ENCODE data around the gene ASIC1. TPM values are rescaled to one million over a fixed set of nuclear protein-coding genes. Genes with fewer than 3 reads are reported as not detected.

Gene ASIC1
- total and polyA plus RNA-seq, 2 experiments from 2014 or later, result 0.76 to 1.5 TPM

DNA sequence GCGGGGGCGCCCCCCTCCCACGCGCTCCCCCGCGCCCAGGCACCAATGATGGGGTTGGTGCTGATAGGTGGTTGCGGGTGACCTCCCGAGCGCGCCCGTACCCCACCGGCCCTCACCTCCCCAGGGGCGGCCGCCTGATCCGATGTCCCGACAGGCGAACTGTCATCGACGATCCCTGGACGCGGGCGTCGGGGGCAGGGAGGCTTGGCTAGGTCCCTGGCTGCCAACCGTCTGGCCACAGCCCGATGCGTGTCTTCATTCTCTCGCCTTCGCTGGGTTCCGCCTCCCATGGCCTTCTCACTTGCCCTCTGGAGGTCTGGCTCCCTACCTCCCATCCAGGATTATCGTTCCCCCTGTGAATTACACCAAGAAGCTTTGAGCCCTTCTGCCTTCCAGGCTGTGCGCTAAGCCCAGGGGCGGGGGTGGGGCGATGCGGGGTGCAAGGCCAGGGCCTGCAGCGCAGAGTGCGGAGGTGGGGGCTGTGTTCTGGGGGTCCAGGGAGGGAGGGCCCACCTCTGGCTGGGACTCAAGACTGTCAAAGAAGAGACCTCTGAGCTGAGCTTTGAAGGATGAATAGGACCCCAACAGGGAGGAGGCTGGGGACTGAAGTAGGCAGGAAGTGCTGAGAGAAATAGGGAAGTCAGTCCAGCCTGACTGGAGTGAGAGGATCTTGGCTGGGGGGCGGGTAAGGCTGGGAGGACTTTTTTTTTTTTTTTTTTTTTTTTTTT is 24.4 kb upstream of the ASIC1 start:
- peak overlapping the region; percentile 84 for H3K4me2 ChIP-seq
- peak overlapping the region; percentile 65 for H3K4me3 ChIP-seq
- H3K4me3 Mint-ChIP-seq, result peak overlapping the region; percentile 76
- peak; percentile 89 for ATAC-seq
- H3F3A ChIP-seq (replicated peaks; ENCODE audit: low read depth), result no peaks in the 10 kb centered on the region
- H3K36me3 Mint-ChIP-seq (ENCODE audit: low read depth), result no peaks in the 10 kb centered on the region
- H2AFZ ChIP-seq, result peak overlapping the region; percentile 96
- no peak overlapping the region for H3K27ac ChIP-seq (ENCODE audit: low read depth)
- no peaks in the 10 kb centered on the region for H3K9me2 ChIP-seq (ENCODE audit: insufficient read depth)
- no peak for TF ChIP-seq EZH2phosphoT487 (IDR thresholded peaks at IDR 0.05; ENCODE audit: unreplicated experiment)
- TF ChIP-seq, protein P1, sequence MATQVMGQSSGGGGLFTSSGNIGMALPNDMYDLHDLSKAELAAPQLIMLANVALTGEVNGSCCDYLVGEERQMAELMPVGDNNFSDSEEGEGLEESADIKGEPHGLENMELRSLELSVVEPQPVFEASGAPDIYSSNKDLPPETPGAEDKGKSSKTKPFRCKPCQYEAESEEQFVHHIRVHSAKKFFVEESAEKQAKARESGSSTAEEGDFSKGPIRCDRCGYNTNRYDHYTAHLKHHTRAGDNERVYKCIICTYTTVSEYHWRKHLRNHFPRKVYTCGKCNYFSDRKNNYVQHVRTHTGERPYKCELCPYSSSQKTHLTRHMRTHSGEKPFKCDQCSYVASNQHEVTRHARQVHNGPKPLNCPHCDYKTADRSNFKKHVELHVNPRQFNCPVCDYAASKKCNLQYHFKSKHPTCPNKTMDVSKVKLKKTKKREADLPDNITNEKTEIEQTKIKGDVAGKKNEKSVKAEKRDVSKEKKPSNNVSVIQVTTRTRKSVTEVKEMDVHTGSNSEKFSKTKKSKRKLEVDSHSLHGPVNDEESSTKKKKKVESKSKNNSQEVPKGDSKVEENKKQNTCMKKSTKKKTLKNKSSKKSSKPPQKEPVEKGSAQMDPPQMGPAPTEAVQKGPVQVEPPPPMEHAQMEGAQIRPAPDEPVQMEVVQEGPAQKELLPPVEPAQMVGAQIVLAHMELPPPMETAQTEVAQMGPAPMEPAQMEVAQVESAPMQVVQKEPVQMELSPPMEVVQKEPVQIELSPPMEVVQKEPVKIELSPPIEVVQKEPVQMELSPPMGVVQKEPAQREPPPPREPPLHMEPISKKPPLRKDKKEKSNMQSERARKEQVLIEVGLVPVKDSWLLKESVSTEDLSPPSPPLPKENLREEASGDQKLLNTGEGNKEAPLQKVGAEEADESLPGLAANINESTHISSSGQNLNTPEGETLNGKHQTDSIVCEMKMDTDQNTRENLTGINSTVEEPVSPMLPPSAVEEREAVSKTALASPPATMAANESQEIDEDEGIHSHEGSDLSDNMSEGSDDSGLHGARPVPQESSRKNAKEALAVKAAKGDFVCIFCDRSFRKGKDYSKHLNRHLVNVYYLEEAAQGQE (IDR thresholded peaks at IDR 0.05; ENCODE audit: unreplicated experiment), result no peak
- no peak for TF ChIP-seq EZH2 (IDR thresholded peaks at IDR 0.05; ENCODE audit: low read depth, unreplicated experiment)
- TF ChIP-seq, protein P2, sequence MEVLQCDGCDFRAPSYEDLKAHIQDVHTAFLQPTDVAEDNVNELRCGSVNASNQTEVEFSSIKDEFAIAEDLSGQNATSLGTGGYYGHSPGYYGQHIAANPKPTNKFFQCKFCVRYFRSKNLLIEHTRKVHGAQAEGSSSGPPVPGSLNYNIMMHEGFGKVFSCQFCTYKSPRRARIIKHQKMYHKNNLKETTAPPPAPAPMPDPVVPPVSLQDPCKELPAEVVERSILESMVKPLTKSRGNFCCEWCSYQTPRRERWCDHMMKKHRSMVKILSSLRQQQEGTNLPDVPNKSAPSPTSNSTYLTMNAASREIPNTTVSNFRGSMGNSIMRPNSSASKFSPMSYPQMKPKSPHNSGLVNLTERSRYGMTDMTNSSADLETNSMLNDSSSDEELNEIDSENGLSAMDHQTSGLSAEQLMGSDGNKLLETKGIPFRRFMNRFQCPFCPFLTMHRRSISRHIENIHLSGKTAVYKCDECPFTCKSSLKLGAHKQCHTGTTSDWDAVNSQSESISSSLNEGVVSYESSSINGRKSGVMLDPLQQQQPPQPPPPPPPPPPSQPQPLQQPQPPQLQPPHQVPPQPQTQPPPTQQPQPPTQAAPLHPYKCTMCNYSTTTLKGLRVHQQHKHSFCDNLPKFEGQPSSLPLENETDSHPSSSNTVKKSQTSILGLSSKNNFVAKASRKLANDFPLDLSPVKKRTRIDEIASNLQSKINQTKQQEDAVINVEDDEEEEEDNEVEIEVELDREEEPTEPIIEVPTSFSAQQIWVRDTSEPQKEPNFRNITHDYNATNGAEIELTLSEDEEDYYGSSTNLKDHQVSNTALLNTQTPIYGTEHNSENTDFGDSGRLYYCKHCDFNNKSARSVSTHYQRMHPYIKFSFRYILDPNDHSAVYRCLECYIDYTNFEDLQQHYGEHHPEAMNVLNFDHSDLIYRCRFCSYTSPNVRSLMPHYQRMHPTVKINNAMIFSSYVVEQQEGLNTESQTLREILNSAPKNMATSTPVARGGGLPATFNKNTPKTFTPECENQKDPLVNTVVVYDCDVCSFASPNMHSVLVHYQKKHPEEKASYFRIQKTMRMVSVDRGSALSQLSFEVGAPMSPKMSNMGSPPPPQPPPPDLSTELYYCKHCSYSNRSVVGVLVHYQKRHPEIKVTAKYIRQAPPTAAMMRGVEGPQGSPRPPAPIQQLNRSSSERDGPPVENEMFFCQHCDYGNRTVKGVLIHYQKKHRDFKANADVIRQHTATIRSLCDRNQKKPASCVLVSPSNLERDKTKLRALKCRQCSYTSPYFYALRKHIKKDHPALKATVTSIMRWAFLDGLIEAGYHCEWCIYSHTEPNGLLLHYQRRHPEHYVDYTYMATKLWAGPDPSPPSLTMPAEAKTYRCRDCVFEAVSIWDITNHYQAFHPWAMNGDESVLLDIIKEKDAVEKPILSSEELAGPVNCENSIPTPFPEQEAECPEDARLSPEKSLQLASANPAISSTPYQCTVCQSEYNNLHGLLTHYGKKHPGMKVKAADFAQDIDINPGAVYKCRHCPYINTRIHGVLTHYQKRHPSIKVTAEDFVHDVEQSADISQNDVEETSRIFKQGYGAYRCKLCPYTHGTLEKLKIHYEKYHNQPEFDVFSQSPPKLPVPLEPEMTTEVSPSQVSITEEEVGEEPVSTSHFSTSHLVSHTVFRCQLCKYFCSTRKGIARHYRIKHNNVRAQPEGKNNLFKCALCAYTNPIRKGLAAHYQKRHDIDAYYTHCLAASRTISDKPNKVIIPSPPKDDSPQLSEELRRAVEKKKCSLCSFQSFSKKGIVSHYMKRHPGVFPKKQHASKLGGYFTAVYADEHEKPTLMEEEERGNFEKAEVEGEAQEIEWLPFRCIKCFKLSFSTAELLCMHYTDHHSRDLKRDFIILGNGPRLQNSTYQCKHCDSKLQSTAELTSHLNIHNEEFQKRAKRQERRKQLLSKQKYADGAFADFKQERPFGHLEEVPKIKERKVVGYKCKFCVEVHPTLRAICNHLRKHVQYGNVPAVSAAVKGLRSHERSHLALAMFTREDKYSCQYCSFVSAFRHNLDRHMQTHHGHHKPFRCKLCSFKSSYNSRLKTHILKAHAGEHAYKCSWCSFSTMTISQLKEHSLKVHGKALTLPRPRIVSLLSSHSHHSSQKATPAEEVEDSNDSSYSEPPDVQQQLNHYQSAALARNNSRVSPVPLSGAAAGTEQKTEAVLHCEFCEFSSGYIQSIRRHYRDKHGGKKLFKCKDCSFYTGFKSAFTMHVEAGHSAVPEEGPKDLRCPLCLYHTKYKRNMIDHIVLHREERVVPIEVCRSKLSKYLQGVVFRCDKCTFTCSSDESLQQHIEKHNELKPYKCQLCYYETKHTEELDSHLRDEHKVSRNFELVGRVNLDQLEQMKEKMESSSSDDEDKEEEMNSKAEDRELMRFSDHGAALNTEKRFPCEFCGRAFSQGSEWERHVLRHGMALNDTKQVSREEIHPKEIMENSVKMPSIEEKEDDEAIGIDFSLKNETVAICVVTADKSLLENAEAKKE (CRISPR knock-in tag; IDR thresholded peaks at IDR 0.05), result no peak
- TF ChIP-seq ZNF331 (CRISPR knock-in tag; IDR thresholded peaks at IDR 0.05; ENCODE audit: low read depth), result no peak
- no peak for TF ChIP-seq ZNF114 (CRISPR knock-in tag; IDR thresholded peaks at IDR 0.05)
- TF ChIP-seq NANOG (IDR thresholded peaks at IDR 0.05; ENCODE audit: borderline replicate concordance), result no peak
- no peak for TF ChIP-seq CREB1 (CRISPR knock-in tag; IDR thresholded peaks at IDR 0.05; ENCODE audit: low read depth)
- TF ChIP-seq, protein P3, sequence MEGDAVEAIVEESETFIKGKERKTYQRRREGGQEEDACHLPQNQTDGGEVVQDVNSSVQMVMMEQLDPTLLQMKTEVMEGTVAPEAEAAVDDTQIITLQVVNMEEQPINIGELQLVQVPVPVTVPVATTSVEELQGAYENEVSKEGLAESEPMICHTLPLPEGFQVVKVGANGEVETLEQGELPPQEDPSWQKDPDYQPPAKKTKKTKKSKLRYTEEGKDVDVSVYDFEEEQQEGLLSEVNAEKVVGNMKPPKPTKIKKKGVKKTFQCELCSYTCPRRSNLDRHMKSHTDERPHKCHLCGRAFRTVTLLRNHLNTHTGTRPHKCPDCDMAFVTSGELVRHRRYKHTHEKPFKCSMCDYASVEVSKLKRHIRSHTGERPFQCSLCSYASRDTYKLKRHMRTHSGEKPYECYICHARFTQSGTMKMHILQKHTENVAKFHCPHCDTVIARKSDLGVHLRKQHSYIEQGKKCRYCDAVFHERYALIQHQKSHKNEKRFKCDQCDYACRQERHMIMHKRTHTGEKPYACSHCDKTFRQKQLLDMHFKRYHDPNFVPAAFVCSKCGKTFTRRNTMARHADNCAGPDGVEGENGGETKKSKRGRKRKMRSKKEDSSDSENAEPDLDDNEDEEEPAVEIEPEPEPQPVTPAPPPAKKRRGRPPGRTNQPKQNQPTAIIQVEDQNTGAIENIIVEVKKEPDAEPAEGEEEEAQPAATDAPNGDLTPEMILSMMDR (conservative IDR thresholded peaks at IDR 0.05; ENCODE audit: low read depth in 2 of 2), result no peak
- TF ChIP-seq STAT1 (IDR thresholded peaks at IDR 0.05; ENCODE audit: unreplicated experiment), result no peak
- no peak for TF ChIP-seq POLR2AphosphoS5 (IDR thresholded peaks at IDR 0.05; ENCODE audit: low read depth)
- no peak for TF ChIP-seq JUNB (IDR thresholded peaks at IDR 0.05; ENCODE audit: unreplicated experiment)
- TF ChIP-seq, protein P4, sequence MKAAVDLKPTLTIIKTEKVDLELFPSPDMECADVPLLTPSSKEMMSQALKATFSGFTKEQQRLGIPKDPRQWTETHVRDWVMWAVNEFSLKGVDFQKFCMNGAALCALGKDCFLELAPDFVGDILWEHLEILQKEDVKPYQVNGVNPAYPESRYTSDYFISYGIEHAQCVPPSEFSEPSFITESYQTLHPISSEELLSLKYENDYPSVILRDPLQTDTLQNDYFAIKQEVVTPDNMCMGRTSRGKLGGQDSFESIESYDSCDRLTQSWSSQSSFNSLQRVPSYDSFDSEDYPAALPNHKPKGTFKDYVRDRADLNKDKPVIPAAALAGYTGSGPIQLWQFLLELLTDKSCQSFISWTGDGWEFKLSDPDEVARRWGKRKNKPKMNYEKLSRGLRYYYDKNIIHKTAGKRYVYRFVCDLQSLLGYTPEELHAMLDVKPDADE (IDR thresholded peaks at IDR 0.05), result no peak
- DNase-seq (ENCODE audit: low spot score), result peak; percentile 74
- H3K4me1 ChIP-seq (ENCODE audit: insufficient read depth), result no peaks in the 10 kb centered on the region
- H3K36me3 ChIP-seq (ENCODE audit: insufficient read depth), result no peaks in the 10 kb centered on the region
- peaks cover 4% of the 10 kb centered on the region for H3K4me1 Mint-ChIP-seq
- H3K9me3 Mint-ChIP-seq, result no peaks in the 10 kb centered on the region
- no peak overlapping the region for H3K27ac Mint-ChIP-seq
- H3K79me2 ChIP-seq (replicated peaks; ENCODE audit: insufficient read depth), result no peaks in the 10 kb centered on the region
- no peaks in the 10 kb centered on the region for H4K20me1 ChIP-seq (replicated peaks; ENCODE audit: insufficient read depth)
- H3K27me3 ChIP-seq (ENCODE audit: insufficient read depth), result peaks cover 25% of the 10 kb centered on the region
- peaks cover 16% of the 10 kb centered on the region for H3K27me3 Mint-ChIP-seq (ENCODE audit: insufficient read depth, low read depth, poor library complexity)
